CD4-positive, alpha-beta T cell (primary cell): ENCODE data around the gene OR14C36. TPM values are rescaled to one million over a fixed set of nuclear protein-coding genes. Genes with fewer than 3 reads are reported as not detected.

Experiments
- ATAC-seq: fragments of 200-7000 bp; cut with Tn5 transposase; one replicate; pipeline ENCODE4 v1.10.0; 2022; ENCODE audit warnings: mild to moderate bottlenecking; ENCODE audit not compliant: poor library complexity
- CTCF ChIA-PET: fragments of 350-600 bp; sonication (Branson Sonifier 250); formaldehyde crosslinking; loops from one replicate; lab custom pipeline; 2021; ENCODE audit warnings: antibody characterized with exemption, inconsistent platforms; lab: Charles Lee
- POLR2A ChIA-PET: fragments of 350-600 bp; sonication (Branson Sonifier 250); formaldehyde crosslinking; loops from one replicate; lab custom pipeline; 2021; ENCODE audit warnings: antibody characterized with exemption, inconsistent platforms; lab: Charles Lee
- DNase-seq, 14 experiments: peaks; one replicate each; pipeline ENCODE4 v3.0.0-alpha.2; 2013 to 2020; ENCODE audit warnings: mixed read lengths in 2 of 14
- H3K27ac ChIP-seq, 2 donors: one replicate each; pipeline versions ENCODE4 v1.5.1 to v1.7.0; 2013; ENCODE audit warnings: low read length in 2 of 2, low read depth in 1 of 2, mild to moderate bottlenecking in 1 of 2
- H3K27me3 ChIP-seq, 2 experiments: 1 replicate in 1 of 2; 2 replicates in 1 of 2; pipeline versions ENCODE4 v1.6.1 to v1.7.0; 2013; ENCODE audit warnings: low read length in 2 of 2, control low read depth in 1 of 2, mild to moderate bottlenecking in 1 of 2, moderate library complexity in 1 of 2; ENCODE audit not compliant: insufficient read depth in 2 of 2, control insufficient read depth in 1 of 2
- H3K36me3 ChIP-seq: one replicate; pipeline ENCODE4 v1.6.1; 2013; ENCODE audit warnings: low read length, control low read depth; ENCODE audit not compliant: insufficient read depth
- H3K4me1 ChIP-seq: one replicate; pipeline ENCODE4 v1.6.1; 2013; ENCODE audit warnings: low read length, control low read depth; ENCODE audit not compliant: insufficient read depth
- H3K4me3 ChIP-seq: one replicate; pipeline ENCODE4 v1.5.1; 2013; ENCODE audit warnings: mild to moderate bottlenecking, low read length, moderate library complexity
- H3K9me3 ChIP-seq, 2 experiments: 1 replicate in 1 of 2; 2 replicates in 1 of 2; pipeline versions ENCODE4 v1.6.1 to v1.7.0; 2013; ENCODE audit warnings: low read length in 2 of 2, mild to moderate bottlenecking in 2 of 2, control low read depth in 1 of 2, moderate library complexity in 1 of 2; ENCODE audit not compliant: control insufficient read depth in 1 of 2, insufficient read depth in 1 of 2
- H3K27ac Mint-ChIP-seq: one replicate; pipeline ENCODE4 v1.8.0; 2020; ENCODE audit warnings: mixed read lengths
- H3K27me3 Mint-ChIP-seq: one replicate; pipeline ENCODE4 v1.8.0; 2021; ENCODE audit warnings: mixed read lengths
- H3K36me3 Mint-ChIP-seq: one replicate; pipeline ENCODE4 v1.8.0; 2021; ENCODE audit warnings: low read depth, mixed read lengths
- H3K4me1 Mint-ChIP-seq: one replicate; pipeline ENCODE4 v1.8.0; 2021; ENCODE audit warnings: low read depth, mixed read lengths
- H3K4me3 Mint-ChIP-seq: one replicate; pipeline ENCODE4 v1.8.0; 2020; ENCODE audit warnings: mild to moderate bottlenecking, mixed read lengths
- H3K9me3 Mint-ChIP-seq: one replicate; pipeline ENCODE4 v1.8.0; 2020; ENCODE audit warnings: mixed read lengths
- CTCF ChIP-seq: fragments of 200-600 bp; IDR thresholded peaks from one replicate; pipeline ENCODE4 v1.8.0; 2022; ENCODE audit warnings: antibody characterized with exemption, mild to moderate bottlenecking
- intact Hi-C, 2 experiments: fragments of 100-400 bp; cut with DNase I in 1 of 2; cut with micrococcal nuclease in 1 of 2; formaldehyde crosslinking; loops; one replicate each; pipeline versions ENCODE4 v1.15.1 to v1.9.0; 2023 to 2025; cut with DNase I, micrococcal nuclease
- total RNA-seq, 174 experiments: library from RNA in 2 of 174; stranded (reverse) in 2 of 174; gene quantifications; one replicate each; pipeline ENCODE4 v1.2.3 and lab custom pipeline; 2021 to 2026

Gene OR14C36
- total RNA-seq, 2 experiments from 2014 or later: not detected

DNA sequence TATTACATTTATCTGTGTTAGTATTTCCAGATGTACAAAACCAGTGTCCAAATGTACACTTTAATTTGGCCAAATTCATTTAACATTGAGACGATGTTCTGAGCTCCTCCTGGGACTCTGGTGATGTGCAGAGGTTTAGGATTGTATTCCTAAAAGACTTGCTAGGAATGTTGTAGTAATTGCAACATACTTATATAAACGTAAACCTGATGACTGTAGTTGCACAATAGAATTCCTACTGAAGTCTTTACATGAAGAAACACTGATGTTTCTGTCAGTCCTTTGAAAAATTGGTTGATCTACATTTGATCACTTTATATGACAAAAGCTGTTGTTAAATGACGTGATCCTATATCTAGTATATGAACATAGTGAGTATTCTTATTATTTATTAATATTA is 5.1 kb upstream of the OR14C36 start:
- Histone ChIP-seq H3K4me1 (no peaks in the 10 kb centered on the region), H3K36me3 (no peaks in the 10 kb centered on the region), H3K9me3 (no peaks in the 10 kb centered on the region), H3K27me3 (no peaks in the 10 kb centered on the region), H3K27ac (no peak overlapping the region), H3K4me3 (no peak overlapping the region)
- H3K27me3 Mint-ChIP-seq: peaks cover 8% of the 10 kb centered on the region
- no peak for TF ChIP-seq CTCF
- no peaks in the 10 kb centered on the region for H3K36me3 Mint-ChIP-seq
- no peak overlapping the region for H3K4me3 Mint-ChIP-seq
- ChIA-PET POLR2A (no interaction called here), CTCF (no interaction called here)
- no peaks in the 10 kb centered on the region for H3K9me3 Mint-ChIP-seq
- no peaks in the 10 kb centered on the region for H3K4me1 Mint-ChIP-seq
- DNase-seq (no peak), ATAC-seq (no peak)
- no peak overlapping the region for H3K27ac Mint-ChIP-seq
- intact Hi-C loops: no loop called here

GRCh38 chr1:248359415-248359814 is 10.8 kb downstream of the OR14C36 start:
- CTCF ChIA-PET: no interaction called here
- H3K27me3 ChIP-seq: peaks cover 0 to 3% of the 10 kb centered on the region in 2 experiments
- intact Hi-C loops: no loop called here
- no peaks in the 10 kb centered on the region for H3K4me1 ChIP-seq
- DNase-seq: no peak
- no peak for TF ChIP-seq CTCF
- no peaks in the 10 kb centered on the region for H3K9me3 ChIP-seq
- POLR2A ChIA-PET: no interaction called here
- peaks cover 4% of the 10 kb centered on the region for H3K27me3 Mint-ChIP-seq
- no peaks in the 10 kb centered on the region for H3K36me3 Mint-ChIP-seq
- no peaks in the 10 kb centered on the region for H3K4me1 Mint-ChIP-seq
- H3K4me3 Mint-ChIP-seq: no peak overlapping the region
- no peak overlapping the region for H3K4me3 ChIP-seq
- no peaks in the 10 kb centered on the region for H3K36me3 ChIP-seq
- H3K9me3 Mint-ChIP-seq: no peaks in the 10 kb centered on the region
- no peak for ATAC-seq
- H3K27ac Mint-ChIP-seq: no peak overlapping the region
- H3K27ac ChIP-seq: no peak overlapping the region

- ATAC-seq (no peak), DNase-seq (no peak)
- CTCF ChIA-PET: no interaction called here
- POLR2A ChIA-PET: no interaction called here
- intact Hi-C loops: no loop called here
- H3K27ac ChIP-seq: no peak within 1 kb of the TSS
- no peaks in the 10 kb centered on the region for H3K4me1 Mint-ChIP-seq
- no peak within 1 kb of the TSS for H3K27ac Mint-ChIP-seq
- H3K36me3 ChIP-seq: no peaks in the 10 kb centered on the region
- H3K9me3 Mint-ChIP-seq: peaks cover 3% of the 10 kb centered on the region
- peaks cover 4% of the 10 kb centered on the region for H3K27me3 Mint-ChIP-seq
- no peak for TF ChIP-seq CTCF
- no peak within 1 kb of the TSS for H3K4me3 Mint-ChIP-seq
- H3K4me1 ChIP-seq: no peaks in the 10 kb centered on the region
- H3K36me3 Mint-ChIP-seq: no peaks in the 10 kb centered on the region
- H3K27me3 ChIP-seq: peaks cover 0 to 3% of the 10 kb centered on the region in 2 experiments
- H3K4me3 ChIP-seq: no peak within 1 kb of the TSS
- H3K9me3 ChIP-seq: no peaks in the 10 kb centered on the region
Observed at GRCh38 chr1:248361121-248361715, 12.6 kb downstream of the OR14C36 start, which contains the start of gene OR2T4. OR2T4 (plus strand) TSS chr1:248361665; CDS start chr1:248361665, 0 bp downstream.
